Smooth muscle cell (in vitro differentiated cells): ENCODE measurements around the gene LHX2. TPM values are rescaled to one million over a fixed set of nuclear protein-coding genes. Genes with fewer than 3 reads are reported as not detected.

ENCODE experiments used
- DNase-seq: peaks from one replicate; lab custom pipeline; 2025; ENCODE audit not compliant: unreplicated experiment; lab: John Stamatoyannopoulos, UW
- H2AFZ ChIP-seq: fragments of 200-600 bp; sonication (generic); 2 replicates; pipeline ENCODE4 v1.6.0; 2016; ENCODE audit warnings: antibody characterized with exemption, low read depth, mild to moderate bottlenecking
- H3F3A ChIP-seq: fragments of 200-600 bp; sonication (generic); 2 replicates; pipeline ENCODE4 v1.6.0; 2017; ENCODE audit warnings: antibody characterized with exemption, low read depth
- H3K27ac ChIP-seq: fragments of 200-600 bp; sonication (generic); 2 replicates; pipeline ENCODE4 v1.5.1; 2016; ENCODE audit warnings: low read depth, mild to moderate bottlenecking
- H3K27me3 ChIP-seq: fragments of 200-600 bp; sonication (generic); 2 replicates; pipeline ENCODE4 v1.6.1; 2016; ENCODE audit warnings: low read depth, mild to moderate bottlenecking
- H3K36me3 ChIP-seq: fragments of 200-600 bp; sonication (generic); 2 replicates; pipeline ENCODE4 v1.5.1; 2016; ENCODE audit warnings: low read depth
- H3K4me1 ChIP-seq: fragments of 200-600 bp; sonication (generic); 2 replicates; pipeline ENCODE4 v1.5.1; 2016; ENCODE audit warnings: low read depth
- H3K4me2 ChIP-seq: fragments of 200-600 bp; sonication (generic); 2 replicates; pipeline ENCODE4 v1.6.0; 2016; ENCODE audit warnings: mild to moderate bottlenecking
- H3K4me3 ChIP-seq: fragments of 200-600 bp; sonication (generic); 2 replicates; pipeline ENCODE4 v1.5.1; 2016; ENCODE audit warnings: mild to moderate bottlenecking
- H3K79me2 ChIP-seq: fragments of 200-600 bp; sonication (generic); 2 replicates; pipeline ENCODE4 v1.6.0; 2016; ENCODE audit warnings: low read depth, mild to moderate bottlenecking
- H3K9ac ChIP-seq: fragments of 200-600 bp; sonication (generic); 2 replicates; pipeline ENCODE4 v1.6.0; 2016; ENCODE audit warnings: low read depth
- H3K9me3 ChIP-seq: fragments of 200-600 bp; sonication (generic); replicated peaks from 2 replicates; pipeline ENCODE4 v1.5.1; 2016; ENCODE audit warnings: low read depth
- H4K20me1 ChIP-seq: fragments of 200-600 bp; sonication (generic); 2 replicates; pipeline ENCODE4 v1.6.0; 2016; ENCODE audit warnings: low read depth
- WGBS: methylation state at CpG from one replicate; pipeline ENCODE4 v1.1.7; 2016; ENCODE audit warnings: low lambda C conversion rate; 5-methylcytosine and 5-hydroxymethylcytosine counted together
- polyA plus RNA-seq: library from polyadenylated mRNA; unstranded; fragments of >200 nt; fragmentation: Nextera tagmentation; extraction: Ambion mirVana; gene quantifications from 2 replicates; pipeline ENCODE4 v1.2.1, GENCODE V29; 2016
- total RNA-seq: library from RNA; depleted of rRNA; stranded (reverse); fragments of >200 nt; gene quantifications from 2 replicates; pipeline ENCODE4 v1.2.3, GENCODE V29; 2014
- TF ChIP-seq, protein P1 (sequence below): fragments of 200-600 bp; sonication (generic); IDR thresholded peaks from 2 replicates; pipeline ENCODE4 v1.5.1; 2017; ENCODE audit warnings: borderline replicate concordance, mild to moderate bottlenecking, antibody characterized with exemption; ENCODE audit not compliant: insufficient read depth, poor library complexity, severe bottlenecking

The LHX2 gene
- not detected in 2 replicates for total RNA-seq
- polyA plus RNA-seq, result not detected in 2 replicates

GRCh38 chr9:124011460-124012301 lies at the start of gene LHX2:
Gene LHX2 (plus strand): TSS chr9:124011768. CDS start chr9:124012349, 581 bp downstream.
- Histone ChIP-seq H4K20me1 (peaks cover 9% of the 10 kb centered on the region), H3K4me3 (peak within 1 kb of the TSS; percentile 41), H3K27me3 (peaks cover 100% of the 10 kb centered on the region), H3K79me2 (no peaks in the 10 kb centered on the region), H3K9ac (no peak within 1 kb of the TSS), H2AFZ (no peak within 1 kb of the TSS), H3K4me1 (peaks cover 47% of the 10 kb centered on the region), H3K9me3 (no peaks in the 10 kb centered on the region), H3K4me2 (peak within 1 kb of the TSS; percentile 83), H3K27ac (no peak within 1 kb of the TSS), H3K36me3 (no peaks in the 10 kb centered on the region), H3F3A (no peaks in the 10 kb centered on the region)
- TF ChIP-seq, protein P1, sequence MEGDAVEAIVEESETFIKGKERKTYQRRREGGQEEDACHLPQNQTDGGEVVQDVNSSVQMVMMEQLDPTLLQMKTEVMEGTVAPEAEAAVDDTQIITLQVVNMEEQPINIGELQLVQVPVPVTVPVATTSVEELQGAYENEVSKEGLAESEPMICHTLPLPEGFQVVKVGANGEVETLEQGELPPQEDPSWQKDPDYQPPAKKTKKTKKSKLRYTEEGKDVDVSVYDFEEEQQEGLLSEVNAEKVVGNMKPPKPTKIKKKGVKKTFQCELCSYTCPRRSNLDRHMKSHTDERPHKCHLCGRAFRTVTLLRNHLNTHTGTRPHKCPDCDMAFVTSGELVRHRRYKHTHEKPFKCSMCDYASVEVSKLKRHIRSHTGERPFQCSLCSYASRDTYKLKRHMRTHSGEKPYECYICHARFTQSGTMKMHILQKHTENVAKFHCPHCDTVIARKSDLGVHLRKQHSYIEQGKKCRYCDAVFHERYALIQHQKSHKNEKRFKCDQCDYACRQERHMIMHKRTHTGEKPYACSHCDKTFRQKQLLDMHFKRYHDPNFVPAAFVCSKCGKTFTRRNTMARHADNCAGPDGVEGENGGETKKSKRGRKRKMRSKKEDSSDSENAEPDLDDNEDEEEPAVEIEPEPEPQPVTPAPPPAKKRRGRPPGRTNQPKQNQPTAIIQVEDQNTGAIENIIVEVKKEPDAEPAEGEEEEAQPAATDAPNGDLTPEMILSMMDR, result no peak
- WGBS, result 2% methylated on average over 59 of the region's 95 CpGs
- no peak for DNase-seq

GRCh38 chr9:123964761-123965160 lies 46.8 kb upstream of the LHX2 start:
- no peaks in the 10 kb centered on the region for H3K79me2 ChIP-seq
- 84% methylated on average over 12 of the region's 12 CpGs for WGBS
- H4K20me1 ChIP-seq, result no peaks in the 10 kb centered on the region
- no peaks in the 10 kb centered on the region for H3K4me1 ChIP-seq
- no peaks in the 10 kb centered on the region for H3K36me3 ChIP-seq
- no peak overlapping the region for H3K27ac ChIP-seq
- no peak for DNase-seq
- no peak overlapping the region for H3K4me3 ChIP-seq
- TF ChIP-seq, protein P1, result no peak
- no peak overlapping the region for H3K4me2 ChIP-seq
- H3K9me3 ChIP-seq, result no peaks in the 10 kb centered on the region
- H3F3A ChIP-seq, result no peaks in the 10 kb centered on the region
- H2AFZ ChIP-seq, result no peak overlapping the region
- peaks cover 72% of the 10 kb centered on the region for H3K27me3 ChIP-seq
- H3K9ac ChIP-seq, result no peak overlapping the region

DNA sequence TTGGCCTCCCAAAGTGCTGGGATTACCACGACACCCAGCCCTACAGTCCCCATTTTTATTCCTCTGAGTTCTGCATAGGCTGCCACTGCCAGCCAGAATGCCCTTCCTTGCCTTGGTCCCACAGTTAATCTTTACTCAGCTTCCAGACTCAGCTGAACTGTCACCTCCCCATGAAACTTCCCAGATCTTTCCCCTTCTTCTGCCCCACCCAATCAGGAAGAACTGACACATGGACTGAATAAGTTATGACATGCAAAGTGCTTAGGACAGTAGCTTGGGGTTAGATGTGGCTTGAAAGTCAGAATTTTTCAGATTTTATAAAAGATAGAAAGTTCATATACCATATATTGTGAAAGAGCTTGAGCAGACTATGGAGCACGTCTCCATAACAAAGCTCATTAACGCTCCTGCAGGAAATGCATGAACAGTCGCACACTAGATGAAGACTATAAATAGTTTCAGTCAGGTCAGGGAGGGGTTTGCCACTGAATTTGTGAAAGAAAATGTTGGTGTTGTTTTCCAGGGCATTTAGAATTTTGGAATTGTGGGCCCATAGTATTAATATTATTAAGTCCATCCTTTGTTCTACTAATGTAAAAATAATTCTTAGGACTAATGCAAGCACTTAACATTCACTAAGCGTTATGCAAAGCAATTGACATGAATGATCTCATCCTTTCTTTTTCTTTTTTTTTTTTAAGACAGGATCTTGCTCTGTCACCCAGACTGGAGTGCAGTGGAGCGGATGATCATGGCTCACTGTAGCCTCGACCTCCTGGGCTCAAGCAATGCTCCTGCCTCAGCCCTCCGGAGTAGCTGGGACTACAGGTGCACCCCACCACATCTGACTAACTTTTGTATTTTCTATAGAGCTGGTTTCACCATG lies 45.5 kb upstream of the LHX2 start:
- no peak overlapping the region for H3K9ac ChIP-seq
- TF ChIP-seq, protein P1, result no peak
- H3K4me3 ChIP-seq, result no peak overlapping the region
- no peaks in the 10 kb centered on the region for H3K4me1 ChIP-seq
- H2AFZ ChIP-seq, result no peak overlapping the region
- 83% methylated on average over 8 of the region's 8 CpGs for WGBS
- no peak for DNase-seq
- H3K4me2 ChIP-seq, result no peak overlapping the region
- H3K36me3 ChIP-seq, result no peaks in the 10 kb centered on the region
- peaks cover 71% of the 10 kb centered on the region for H3K27me3 ChIP-seq
- H3F3A ChIP-seq, result no peaks in the 10 kb centered on the region
- H3K79me2 ChIP-seq, result no peaks in the 10 kb centered on the region
- no peaks in the 10 kb centered on the region for H3K9me3 ChIP-seq
- H4K20me1 ChIP-seq, result no peaks in the 10 kb centered on the region
- no peak overlapping the region for H3K27ac ChIP-seq
